ENCODE data around the gene COL6A2. TPM values are rescaled to one million over a fixed set of nuclear protein-coding genes. Genes with fewer than 3 reads are reported as not detected.
"Not testable (repeated sequence)": the region's sequence is repeated elsewhere in the genome, so short reads cannot be mapped to it uniquely, and the experiment has no call there.

Gene COL6A2
- polyA plus RNA-seq, 1 donor = 161 TPM

DNA sequence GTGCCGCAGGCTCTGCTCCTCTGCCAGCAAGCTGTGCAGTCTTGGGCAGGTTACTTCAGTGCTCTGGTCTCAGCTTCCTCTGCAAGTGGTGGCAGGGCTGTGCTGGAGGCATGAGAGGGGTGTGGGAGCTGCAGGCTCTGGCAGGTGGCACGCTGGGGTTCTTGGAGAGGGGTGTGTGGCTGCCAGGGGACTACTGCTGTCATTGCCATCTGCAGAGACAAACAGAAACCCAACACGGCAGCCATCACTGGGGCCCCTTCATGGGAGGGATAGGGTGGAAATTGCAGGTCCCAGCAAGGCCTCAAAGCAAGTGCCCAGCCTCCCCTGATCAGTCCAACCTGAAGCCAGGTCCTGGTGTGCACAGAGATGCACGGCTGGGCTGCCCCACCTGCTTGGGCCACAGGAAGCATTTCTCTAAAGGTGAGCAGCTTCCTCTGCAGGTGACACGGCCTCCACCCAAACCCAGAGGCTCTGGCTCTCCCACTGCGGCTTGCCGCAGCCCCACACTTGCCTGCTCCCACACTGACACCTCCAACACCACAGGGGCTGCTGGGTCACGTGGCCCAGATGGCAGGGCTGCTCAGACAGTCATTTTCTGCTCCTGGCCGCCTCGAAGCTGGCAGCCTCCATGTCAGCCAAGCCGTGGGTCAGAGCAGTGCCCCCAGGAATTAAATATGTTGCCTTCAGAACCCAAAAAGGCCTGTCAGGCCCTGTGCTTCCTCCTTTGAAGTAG lies 4.1 kb upstream of the COL6A2 start:
- DNase-seq = no peak

DNA sequence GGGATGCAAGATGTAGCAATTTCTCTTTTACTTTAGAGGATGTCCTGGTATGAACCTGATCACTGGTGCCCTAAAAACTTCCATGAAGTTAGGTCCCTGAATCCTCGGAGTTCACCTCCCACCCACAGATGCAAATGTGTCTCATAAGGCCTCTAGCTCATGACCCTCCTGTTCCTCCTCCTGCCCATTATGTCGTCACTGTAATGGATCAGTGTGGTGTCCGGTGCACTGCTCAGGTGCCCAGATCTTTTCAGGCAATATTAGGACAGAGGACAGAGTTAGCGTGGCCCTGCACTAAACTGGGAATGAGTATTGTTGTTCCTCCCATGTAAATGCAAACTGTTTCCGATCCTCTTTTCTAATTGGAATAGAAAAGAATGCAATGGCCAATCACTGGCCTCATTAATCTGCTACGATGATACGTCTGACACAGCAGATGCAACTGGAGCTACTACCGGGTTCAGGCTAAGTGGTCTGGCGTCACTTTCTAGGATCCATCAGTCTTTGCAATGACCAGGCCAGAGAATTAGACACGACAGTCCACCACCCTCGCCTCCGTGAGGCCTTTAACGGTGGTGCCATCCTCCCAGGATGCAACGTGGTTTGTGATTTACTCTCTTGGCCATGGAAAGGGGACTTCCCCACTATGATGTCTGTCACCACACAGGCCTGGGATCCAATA lies 3.4 kb upstream of the COL6A2 start:
- DNase-seq = no peak

DNA sequence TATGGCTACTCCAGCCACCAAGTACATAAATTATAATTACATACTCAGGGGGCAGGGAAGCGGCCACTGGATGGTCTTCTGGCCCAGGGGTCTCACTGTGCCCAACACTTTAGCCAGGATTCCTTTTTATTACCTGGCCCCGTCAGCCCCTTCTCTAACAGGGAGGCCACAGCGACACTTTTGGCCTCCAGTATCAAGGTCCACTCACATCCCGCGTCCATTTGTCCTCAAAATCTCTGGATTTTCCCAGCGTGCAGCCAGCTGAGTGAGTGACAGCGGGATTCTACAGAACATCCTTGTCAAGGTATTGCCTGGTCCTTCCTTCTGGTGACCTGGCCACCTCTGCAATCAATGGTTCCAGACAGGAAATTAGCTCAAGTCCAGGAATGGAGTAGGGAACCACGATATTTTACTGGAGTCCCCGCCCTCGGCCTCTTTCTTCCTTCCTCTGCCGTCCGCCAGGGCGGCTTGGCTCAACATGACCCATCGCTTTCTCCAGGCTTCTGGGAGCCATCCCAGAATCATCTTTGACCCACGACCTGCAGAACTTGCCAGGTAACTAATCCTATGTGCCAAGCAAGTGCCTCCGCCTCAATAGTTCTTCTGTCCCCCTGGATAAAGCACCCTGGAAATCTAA lies 2.7 kb upstream of the COL6A2 start:
- DNase-seq = no peak

DNA sequence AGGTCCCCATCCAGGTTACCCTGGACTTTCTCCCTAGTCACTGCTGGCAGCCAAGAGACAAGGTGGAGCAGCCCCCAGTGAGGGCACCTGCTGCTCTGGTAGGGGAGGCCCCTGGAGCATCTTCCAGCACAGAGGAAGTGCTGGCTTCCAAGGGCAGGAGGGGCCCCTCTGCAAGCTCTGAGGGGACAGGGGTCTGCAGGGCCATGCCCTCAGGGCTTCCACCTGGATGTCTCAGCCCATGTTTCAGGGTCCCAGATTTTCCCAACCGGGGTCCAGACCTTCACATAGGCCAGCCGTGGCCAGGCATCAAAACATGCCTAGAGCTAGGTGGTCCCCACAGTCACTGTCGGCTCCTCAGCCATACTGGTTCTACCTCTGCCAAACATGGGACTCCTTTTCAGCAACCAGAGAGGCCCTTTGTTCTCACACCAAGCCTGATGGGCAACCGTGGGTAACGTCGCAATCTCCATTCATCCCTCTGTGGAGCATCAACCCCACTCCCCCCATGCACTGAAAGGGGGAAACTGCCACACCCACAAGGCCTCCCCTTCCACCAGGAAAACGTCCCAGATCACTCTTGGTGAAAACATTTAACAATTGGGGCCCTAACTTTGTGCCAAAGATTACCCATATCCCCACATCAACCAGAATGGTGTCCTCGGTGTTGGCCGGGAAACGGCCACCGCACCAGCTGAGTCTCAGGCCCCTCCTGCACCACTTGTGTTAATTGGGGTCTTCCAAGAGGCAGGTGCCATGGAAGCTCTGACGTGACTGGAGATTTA lies 1.9 kb upstream of the COL6A2 start:
- DNase-seq = no peak

DNA sequence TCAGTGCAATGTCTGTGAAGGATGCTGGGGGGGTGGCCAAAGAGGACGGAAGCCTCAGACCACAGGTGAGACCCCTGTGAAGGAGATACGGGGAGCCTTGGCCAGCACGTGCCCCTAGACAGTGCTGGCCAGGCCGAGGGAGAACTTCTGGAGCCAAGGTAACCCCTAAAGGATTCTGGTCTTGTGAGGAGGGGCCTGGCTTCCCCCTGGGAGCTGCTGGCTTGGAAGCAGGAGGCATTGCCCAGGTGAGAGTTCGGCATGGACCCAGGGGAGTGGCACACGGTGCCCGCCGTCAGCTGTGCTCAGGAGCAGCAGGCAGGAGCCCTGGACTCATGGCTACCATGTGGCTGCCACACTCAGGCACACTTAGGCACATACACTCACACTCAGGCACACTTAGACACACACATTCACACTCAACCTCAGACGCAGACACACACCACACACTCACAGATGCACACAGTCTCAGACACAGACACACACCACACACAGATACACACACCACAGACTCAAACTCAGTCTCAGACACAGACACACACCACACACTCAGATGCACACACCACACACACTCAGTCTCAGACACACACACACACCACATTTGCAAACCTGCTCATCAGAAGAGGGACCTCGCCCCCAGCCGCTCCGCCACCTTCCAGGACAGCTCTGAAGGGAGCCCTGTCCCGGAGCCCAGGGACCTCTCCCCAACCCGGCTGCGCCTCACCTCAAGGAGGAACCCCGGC lies 1.1 kb upstream of the COL6A2 start:
- DNase-seq = no peak

DNA sequence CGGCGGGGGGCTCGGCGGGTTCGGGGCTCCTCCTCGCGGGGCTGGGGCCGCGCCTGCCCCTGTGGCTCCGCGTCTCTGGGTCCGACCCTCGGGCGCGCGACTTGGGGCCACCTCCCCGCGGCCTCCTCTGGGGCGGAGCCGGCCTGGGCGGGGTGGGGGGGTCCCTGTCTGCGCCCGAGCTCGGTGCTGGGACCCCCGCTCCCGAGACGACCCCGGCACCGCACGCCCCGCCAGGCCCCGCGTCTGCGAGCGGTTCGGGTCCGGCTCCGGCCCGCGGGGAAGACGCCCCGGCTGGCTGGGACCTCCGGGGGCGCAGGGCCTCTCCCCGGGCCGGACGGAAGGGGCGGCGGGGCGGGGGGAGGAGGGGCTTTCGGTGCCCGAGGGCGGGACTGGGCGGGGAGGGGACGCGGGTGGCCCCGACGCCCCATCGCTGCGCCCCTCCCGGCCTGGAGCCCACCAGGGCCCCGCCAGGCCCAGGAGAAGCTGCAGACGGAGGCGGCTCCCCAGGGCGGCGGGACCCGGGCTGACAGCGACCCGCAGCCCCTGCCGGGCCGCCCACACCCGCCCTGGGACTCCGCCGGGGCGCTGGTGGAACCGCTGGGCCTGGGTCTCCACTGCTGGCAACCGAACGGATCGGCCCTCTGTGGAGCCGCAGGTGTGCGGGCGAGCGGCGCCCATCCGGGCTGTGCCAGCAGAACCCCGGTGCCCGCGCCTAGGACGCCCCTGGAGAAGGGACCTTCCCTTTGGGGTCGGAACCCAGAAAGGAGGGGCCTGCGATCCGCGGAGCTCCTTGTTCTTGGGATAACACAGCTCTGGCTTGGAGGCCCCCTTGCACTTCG lies 610 bp downstream of the COL6A2 start:
- no peak for DNase-seq

DNA sequence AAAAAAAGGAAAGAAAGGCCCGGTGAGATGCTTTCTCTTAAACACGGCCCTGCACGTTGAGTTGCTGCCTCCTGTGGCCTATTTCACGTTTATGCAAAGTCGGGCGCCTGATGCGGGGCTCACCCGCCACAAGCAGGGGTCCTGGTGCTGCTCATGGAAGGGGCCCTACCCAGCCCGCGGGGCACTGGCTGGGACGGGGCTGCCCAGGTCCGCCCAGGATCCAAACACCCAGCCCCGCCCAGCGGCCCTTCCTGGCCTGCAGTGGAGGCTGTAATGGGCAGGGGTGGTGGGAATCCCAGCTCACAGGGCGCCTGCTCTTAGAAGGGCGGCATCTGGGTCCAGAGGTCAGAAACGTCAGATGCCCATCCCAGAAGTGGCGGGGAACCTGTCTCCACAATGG lies 1.6 kb downstream of the COL6A2 start:
- DNase-seq = no peak

DNA sequence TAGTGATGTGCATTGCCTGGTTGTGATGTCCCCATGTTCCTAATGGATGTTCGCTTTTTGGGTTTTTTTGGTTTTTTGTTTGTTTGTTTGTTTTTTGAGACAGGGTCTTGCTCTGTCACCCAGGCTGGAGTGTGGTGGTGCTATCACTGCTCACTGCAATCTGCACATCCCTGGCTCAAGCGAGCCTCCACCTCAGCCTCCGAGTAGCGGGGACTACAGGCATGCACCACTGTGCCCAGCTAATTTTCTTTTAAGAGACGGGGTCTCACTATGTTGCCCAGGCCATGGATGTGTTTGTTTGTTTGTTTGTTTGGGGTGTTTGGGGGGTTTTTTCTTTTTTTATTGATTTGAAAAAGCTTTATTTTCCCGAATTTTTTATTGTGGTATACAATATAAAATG lies 2.1 kb downstream of the COL6A2 start:
- DNase-seq = no peak

DNA sequence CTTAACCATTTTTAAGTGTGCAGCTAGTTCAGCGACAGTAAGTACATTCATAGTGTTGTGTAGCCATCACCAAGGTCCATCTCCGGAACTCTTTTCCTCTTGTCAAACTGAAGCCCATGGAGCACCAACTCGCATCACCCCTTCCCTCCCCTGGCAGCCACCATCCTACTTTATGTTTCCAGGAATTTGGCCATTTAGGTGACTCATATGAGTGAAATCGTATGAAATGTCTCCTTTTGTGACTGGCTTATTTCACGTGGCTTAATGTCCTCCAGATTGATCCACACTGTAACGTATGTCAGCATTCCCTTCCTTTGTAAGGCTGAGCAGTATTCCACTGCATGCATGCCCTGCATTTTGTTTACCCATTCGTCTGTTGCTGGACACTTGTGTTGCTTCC lies 2.5 kb downstream of the COL6A2 start:
- no peak for DNase-seq

DNA sequence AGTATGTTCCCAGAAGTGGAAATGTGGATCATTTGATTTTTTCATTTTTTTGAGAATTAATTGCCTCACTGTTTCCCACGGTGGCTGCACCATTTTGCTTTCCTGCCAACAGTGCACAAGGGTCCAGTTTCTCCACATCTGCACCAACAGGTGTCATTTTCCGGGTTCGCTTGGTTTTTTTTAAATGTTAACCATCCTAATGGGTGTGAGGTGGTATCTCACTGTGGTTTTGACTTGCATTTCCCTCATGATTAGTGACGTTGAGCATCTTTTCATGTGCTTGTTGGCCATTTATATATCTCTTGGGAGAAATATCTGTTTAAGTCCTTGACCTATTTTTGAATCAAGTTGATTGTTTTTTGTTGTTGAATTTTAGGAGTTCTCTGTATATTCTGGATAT lies 3.0 kb downstream of the COL6A2 start:
- no peak for DNase-seq

DNA sequence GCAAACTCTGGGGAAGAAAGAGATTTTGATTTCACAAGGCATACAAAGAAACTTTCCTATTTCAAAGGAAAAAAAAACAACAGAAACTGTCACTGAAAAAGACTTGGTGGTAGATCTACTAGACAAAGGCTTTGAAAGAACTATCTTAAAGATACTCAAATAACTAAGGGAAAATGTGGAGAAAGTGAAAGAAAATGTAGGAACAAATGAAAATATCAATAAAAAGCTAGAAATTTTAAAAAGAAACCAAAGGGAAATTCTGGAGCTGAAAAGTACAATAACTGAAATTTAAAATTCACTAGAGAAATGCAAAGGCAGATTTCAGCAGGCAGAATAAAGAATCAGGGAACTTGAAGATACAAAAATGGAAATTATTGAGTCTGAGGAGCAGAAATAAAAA lies 6.2 kb downstream of the COL6A2 start:
- DNase-seq = no peak

DNA sequence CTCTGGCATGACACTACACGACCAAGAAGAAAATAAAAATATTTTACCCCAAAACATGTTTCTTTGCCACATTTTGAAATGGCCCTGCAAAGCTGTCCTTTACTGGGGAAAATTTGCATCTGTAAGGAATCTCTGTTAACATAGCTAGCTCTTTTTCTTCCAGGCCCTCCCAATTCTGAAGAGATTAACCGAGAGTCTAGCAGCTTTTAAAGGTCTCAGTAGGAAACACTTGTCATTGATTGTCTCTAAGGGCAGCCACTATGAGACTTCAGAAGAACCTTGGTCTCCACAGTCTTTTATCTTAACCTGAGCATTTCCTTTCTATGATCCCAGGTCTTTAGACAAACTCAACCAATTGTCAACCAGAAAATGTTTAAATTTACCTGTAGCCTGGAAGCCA lies 9.5 kb downstream of the COL6A2 start:
- not testable (repeated sequence) for DNase-seq

DNA sequence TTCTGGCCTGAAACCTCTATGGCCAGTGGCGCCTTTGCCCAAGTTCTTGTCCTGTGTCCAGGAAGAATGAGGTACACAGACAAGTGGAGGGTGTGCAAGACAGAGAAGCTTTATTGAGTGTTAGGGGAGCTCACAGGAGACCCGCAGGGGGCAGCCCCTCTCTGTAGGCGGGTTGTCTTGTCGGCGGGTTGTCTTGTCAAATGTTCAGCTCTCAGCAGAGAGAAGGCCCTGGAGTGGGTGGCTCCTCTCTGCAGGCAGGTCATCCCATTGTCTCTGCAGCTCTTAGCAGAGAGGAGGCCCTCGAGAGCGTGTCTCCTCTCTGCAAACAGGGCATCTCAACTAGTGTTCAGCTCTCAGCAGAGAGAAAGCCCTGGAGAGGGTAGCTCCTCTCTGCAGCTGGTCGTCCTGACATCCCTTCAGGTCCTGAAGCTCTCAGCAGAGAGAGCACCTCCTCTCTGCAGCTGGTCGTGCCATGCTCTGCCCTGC lies 11.0 kb downstream of the COL6A2 start:
- no peak for DNase-seq

DNA sequence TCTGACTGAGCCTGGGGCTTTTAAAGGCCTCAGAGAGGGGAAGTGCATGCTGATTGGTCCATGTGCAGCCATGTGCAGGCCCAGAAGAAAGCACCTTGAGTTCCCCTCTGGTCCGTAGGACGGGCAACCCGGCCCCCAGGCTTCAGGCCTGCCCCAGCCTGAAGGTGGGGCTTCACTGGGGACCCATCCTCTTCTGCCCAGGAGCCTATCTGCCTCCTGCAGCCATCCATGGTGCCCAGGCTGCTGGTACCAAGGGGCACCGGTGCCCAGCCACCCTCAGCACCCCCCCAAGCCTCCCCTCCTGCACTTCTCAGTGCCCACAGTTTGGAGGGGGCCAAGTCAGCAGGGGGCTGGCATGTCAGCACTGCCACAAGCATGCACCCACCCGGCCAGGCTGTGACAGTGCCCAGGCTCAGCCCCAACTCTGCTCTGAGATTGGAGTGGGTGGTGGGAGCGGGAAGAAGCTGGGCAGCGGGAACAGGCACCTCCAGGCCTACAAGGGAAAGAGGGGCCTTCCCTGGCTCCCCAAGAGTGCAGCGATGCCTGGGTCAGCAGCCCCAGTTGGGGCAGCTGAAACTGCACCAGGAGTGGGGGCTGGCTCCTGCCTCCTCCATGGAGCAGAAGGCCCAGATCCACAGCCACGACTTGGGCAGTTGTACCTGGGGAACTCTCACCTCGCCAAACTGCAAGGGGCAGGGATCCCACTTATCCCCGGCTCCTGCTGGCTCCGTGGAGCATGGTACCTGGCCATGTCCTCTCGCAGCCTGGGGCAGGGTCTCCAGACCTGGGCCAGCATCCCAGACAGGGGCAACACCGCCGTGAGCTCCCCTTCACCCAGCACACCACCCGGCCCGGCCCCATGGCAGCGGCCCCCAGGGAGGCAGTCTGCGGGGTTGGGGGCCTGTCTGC lies 11.7 kb downstream of the COL6A2 start:
- no peak for DNase-seq

DNA sequence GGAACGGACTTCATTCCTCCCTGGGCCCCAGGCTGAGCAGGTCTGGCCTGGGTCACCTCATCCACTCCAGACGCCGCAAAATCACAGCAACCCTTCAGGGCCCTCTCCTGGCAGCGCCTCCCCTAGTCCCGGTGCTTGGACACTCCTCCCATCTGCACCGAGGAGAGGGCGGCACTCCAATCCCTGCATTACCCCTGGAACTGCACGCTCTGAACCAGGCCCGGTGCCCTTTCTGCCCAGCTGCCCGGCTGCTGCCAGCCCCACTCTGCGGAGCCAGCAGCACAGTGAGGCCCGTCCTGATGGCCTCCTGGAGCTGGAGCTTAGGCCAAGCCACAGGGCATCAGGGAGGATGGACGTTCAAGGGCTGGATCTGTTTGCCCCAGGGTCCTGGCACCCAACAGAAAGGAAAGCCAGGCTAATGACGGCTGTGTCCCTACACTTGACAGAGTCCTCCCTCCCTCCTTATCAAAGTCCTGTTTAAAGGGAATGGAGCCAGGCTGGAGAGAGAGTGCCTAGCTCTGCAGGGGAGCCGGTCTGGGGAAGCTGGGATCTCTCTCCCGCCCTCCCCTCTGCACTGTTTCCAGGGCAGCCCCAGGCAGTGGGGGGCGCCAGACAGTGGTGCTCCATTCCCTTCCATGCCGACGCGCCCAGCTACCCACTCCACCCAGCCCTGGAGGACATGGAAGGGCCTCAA lies 12.7 kb downstream of the COL6A2 start:
- DNase-seq = no peak

DNA sequence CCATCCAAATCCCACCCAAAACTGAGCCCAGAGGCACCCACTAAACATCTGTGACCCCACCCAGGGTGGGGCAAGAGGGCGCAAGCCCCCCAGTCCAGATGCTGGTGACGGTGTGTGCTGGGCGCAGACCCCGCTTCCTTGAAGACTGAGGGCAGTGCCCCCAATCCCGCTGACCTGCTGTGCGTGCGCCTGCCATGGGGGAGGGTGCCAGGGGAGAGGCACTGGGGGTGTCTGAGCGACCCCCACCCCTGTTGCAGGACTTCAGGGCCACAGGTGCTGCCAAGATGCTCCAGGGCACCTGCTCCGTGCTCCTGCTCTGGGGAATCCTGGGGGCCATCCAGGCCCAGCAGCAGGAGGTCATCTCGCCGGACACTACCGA lies 13.3 kb downstream of the COL6A2 start:
- no peak for DNase-seq

DNA sequence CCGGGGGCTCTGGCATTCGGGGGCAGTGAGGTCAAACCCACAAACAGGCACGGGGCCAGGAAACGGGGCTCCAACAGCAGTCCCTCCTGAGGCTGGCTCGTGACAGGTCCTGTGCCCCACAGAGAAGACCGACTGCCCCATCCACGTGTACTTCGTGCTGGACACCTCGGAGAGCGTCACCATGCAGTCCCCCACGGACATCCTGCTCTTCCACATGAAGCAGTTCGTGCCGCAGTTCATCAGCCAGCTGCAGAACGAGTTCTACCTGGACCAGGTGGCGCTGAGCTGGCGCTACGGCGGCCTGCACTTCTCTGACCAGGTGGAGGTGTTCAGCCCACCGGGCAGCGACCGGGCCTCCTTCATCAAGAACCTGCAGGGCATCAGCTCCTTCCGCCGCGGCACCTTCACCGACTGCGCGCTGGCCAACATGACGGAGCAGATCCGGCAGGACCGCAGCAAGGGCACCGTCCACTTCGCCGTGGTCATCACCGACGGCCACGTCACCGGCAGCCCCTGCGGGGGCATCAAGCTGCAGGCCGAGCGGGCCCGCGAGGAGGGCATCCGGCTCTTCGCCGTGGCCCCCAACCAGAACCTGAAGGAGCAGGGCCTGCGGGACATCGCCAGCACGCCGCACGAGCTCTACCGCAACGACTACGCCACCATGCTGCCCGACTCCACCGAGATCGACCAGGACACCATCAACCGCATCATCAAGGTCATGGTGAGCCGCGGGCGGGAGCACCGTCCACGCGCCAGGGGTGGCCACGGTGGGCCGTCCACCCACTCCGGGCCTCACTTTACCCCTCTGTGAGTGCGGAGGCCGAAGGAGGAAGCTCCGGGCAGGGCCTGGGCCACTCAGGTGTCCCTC lies 14.2 kb downstream of the COL6A2 start:
- no peak for DNase-seq

DNA sequence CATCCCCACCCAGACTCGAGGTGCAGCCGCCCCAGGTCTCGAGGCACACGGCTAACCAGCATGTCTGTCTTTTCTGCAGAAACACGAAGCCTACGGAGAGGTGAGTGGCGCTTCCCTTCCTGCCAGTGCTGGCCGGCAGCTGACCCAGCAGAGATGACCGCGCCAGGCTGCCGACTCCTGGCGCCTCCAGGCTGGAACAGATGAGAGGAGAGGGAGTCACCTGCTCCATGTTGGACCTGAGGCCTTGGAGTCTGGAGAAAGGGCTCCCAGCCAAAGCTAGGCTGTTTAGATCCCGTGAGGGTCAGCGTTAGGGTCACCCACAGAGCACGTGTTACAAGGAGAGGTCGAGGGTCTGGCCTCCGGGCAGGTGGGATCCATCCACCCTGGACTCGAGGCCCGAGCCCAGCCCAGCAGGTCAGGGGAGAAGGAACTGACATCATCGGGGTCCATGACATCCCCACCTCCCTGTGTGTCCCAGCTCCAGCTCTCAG lies 14.9 kb downstream of the COL6A2 start:
- DNase-seq = no peak
